ENCODE measurements around the gene AFF3. TPM values are rescaled to one million over a fixed set of nuclear protein-coding genes. Genes with fewer than 3 reads are reported as not detected.
"Not testable (repeated sequence)": the region's sequence is repeated elsewhere in the genome, so short reads cannot be mapped to it uniquely, and the experiment has no call there.

The AFF3 gene
- total and polyA plus RNA-seq, 12 donors, result 1.1 to 7.5 (median 3.9) TPM

- DNase-seq, result no peak
- Histone ChIP-seq H3K27me3 (no peaks in the 10 kb centered on the region), H3K9me3 (replicated peaks in 1 of 3) (peaks cover 0 to 7% (median 4%) of the 10 kb centered on the region in 3 donors), H3K27ac (no peak overlapping the region), H3K36me3 (replicated peaks in 1 of 2) (no peaks in the 10 kb centered on the region), H3K4me3 (no peak overlapping the region), H3K4me1 (replicated peaks in 1 of 2) (no peaks in the 10 kb centered on the region)
- TF ChIP-seq POLR2A (IDR thresholded peaks at IDR 0.05), result no peak
- TF ChIP-seq CTCF (IDR thresholded peaks at IDR 0.05), result no peak
- intact Hi-C loops (cut with DNase I), result no loop called here
Measured at GRCh38 chr2:100163605-100164004, 21.2 kb upstream of the AFF3 start.

GRCh38 chr2:100161945-100162620, 19.7 kb upstream of the AFF3 start:
- DNase-seq, result no peak
- Histone ChIP-seq H3K4me3 (no peak overlapping the region), H3K9me3 (replicated peaks in 1 of 3) (peaks cover 0 to 7% (median 4%) of the 10 kb centered on the region in 3 donors), H3K27me3 (no peaks in the 10 kb centered on the region), H3K36me3 (replicated peaks in 1 of 2) (no peaks in the 10 kb centered on the region), H3K27ac (no peak overlapping the region), H3K4me1 (replicated peaks in 1 of 2) (no peaks in the 10 kb centered on the region)
- TF ChIP-seq POLR2A (IDR thresholded peaks at IDR 0.05) (no peak), CTCF (IDR thresholded peaks at IDR 0.05) (no peak)
- intact Hi-C loops (cut with DNase I), result no loop called here

- DNase-seq, result no peak
- H3K4me3 ChIP-seq, result no peak overlapping the region
- no peak for TF ChIP-seq POLR2A (IDR thresholded peaks at IDR 0.05)
- TF ChIP-seq CTCF (IDR thresholded peaks at IDR 0.05), result no peak
- WGBS, 4 donors, result 77 to 93% (median 85%) methylated on average over 1 of the region's 1 CpG
- H3K36me3 ChIP-seq (replicated peaks in 1 of 2), result no peaks in the 10 kb centered on the region
- peaks cover 0 to 7% (median 4%) of the 10 kb centered on the region in 3 donors for H3K9me3 ChIP-seq (replicated peaks in 1 of 3)
- intact Hi-C loops (cut with DNase I), result no loop called here
- H3K27ac ChIP-seq, result no peak overlapping the region
- no peaks in the 10 kb centered on the region for H3K4me1 ChIP-seq (replicated peaks in 1 of 2)
- H3K27me3 ChIP-seq, result no peaks in the 10 kb centered on the region
Measured at GRCh38 chr2:100160396-100160795, 18.0 kb upstream of the AFF3 start.

DNA sequence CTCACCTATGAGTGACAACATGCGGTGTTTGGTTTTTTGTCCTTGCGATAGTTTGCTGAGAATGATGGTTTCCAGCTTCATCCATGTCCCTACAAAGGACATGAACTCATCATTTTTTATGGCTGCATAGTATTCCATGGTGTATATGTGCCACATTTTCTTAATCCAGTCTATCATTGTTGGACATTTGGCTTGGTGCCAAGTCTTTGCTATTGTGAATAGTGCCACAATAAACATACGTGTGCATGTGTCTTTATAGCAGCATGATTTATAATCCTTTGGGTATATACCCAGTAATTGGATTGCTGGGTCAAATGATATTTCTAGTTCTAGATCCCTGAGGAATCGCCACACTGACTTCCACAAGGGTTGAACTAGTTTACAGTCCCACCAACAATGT, 9.4 kb upstream of the AFF3 start:
- H3K4me1 ChIP-seq (replicated peaks in 1 of 2); H3K4me3 ChIP-seq; intact Hi-C loops (cut with DNase I); DNase-seq; H3K27ac ChIP-seq; H3K36me3 ChIP-seq (replicated peaks in 1 of 2); H3K9me3 ChIP-seq (replicated peaks in 1 of 3); H3K27me3 ChIP-seq: not testable (repeated sequence)
- WGBS, 4 donors, result 85 to 95% (median 91%) methylated on average over 3 to 4 of the region's 4 CpGs

DNA sequence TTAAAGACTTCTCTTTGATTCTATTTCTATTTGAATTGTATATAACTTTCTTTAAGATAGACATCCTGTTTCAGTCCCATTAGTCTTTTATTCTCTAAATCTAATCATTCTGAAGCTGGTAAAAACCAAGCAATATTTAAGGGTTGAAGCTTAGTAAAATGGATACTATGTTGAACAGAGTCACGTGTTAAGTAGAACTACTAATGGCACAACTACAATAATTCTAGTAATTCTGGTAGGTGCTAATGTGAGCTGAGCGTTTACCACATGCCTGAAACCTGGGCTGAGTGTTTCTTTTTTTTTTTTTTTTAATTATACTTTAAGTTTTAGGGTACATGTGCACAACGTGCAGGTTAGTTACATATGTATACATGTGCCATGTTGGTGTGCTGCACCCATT, 8.9 kb upstream of the AFF3 start:
- H3K27me3 ChIP-seq, result no peaks in the 10 kb centered on the region
- H3K4me3 ChIP-seq, result no peak overlapping the region
- no peak for DNase-seq
- no peaks in the 10 kb centered on the region for H3K36me3 ChIP-seq (replicated peaks in 1 of 2)
- no peak overlapping the region for H3K27ac ChIP-seq
- TF ChIP-seq POLR2A (IDR thresholded peaks at IDR 0.05) (no peak), CTCF (IDR thresholded peaks at IDR 0.05) (no peak)
- no peaks in the 10 kb centered on the region for H3K4me1 ChIP-seq (replicated peaks in 1 of 2)
- intact Hi-C loops (cut with DNase I), result no loop called here
- 84 to 87% (median 85%) methylated on average over 3 of the region's 3 CpGs for WGBS, 4 donors
- no peaks in the 10 kb centered on the region for H3K9me3 ChIP-seq (replicated peaks in 1 of 3)
